HG02759 (cell line): ENCODE measurements around the gene VSX1.

Experiments
- ATAC-seq: cut with Tn5 transposase; IDR thresholded peaks from one replicate; pipeline ENCODE4 v1.9.1; 2021; ENCODE audit warnings: mild to moderate bottlenecking, moderate library complexity; ENCODE audit not compliant: unreplicated experiment

Gene VSX1

DNA sequence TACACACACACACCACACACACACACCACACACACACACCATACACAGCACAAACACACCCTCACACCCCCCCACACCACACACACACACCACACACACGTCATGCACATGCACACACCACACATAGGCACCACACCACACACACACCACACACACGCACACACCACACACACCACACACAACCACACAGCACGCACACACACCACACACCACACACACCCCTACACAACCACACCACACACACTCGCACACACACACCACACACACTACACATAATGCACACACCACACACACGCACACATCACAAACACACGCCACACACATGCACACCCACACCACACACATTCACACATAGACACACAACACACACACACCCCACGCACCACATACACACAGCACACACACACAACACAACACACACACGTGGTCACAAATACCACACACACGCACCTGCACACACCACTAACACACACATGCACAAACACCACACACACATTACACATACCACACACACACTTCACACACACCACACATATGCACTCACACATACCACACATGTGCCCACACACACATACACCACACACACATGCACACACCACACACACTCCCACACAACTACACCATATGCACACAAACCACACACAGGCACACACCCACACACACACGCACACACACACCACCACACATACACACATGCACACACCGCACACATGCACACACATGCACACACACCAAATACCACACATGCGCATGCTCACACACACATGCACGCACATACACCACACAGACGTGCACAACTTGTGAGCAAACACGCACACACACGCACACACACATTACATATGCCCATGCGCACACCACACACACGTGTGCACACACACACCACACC lies 14.6 kb downstream of the VSX1 start:
- ATAC-seq, result no peak

DNA sequence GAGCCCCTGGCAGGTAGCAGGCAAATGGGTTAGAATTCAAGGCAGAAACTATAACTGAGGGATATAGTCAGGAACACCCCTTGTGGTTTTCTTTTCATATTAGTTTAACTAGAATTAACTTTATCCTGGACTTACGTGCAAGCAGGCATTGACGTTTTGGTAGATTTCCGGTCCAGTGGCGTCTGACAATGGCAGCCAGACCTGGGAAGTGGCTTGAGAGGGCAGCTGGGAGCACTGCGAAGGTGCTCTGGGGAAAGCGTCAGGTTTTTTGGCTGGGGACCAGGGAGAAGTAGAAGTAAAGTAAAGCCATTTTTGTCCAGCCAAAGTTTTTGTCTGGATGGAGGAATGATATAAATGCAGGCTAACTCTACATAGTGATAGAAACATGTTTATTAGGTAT lies 15.6 kb downstream of the VSX1 start:
- no peak for ATAC-seq

GRCh38 chr20:25065625-25066338 lies 16.2 kb downstream of the VSX1 start:
- ATAC-seq, result peak; percentile 73

DNA sequence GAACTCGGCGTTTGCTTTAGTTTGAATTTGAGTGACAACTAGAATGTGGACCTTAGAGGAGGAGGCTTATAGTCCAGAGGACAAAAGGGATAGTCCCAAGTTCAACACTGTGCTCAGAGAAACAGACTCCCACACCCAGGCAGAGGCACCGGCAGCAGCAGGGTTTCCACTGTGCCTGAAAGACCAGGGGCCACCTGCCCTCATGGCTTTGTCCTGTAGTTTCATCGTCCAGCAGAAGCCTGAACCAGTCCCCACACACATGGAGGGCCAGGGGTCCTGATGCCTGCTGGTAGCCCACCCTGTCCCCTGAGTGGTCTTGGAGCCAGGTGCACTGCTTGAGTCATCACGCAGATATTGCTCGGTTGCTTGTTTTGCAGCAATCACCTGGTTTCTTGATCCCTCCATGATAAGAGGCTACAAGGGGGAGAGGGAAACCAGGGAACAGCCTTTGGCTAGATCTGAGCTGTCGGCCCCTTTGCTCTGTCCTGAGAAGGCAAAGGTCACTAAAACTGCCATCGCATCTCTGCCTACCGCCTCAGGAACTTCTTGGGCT lies 16.8 kb downstream of the VSX1 start:
- ATAC-seq, result no peak

DNA sequence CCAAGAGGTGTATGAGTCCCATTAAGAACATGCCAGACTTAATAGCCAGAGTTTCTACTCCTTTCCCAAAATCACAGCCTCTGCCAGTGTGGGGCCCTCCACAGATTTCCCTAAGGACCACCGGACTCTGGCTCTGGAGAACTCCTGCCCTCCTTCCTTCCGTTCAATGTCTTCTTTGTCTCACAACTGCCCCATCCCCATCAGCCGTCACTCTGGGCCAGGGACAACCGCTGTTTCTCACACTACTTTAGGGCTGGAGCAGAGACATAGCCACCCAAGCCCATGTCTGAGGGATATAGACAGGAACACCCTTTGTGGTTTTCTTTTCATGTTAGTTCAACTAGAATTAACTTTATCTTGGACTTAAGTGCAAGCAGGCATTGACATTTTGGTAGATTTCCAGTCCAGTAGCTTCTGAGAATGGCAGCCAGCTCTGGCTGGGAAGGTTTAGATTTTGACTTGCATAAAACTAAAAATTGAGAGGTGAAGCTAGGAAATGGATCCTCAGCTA lies 17.3 kb downstream of the VSX1 start:
- no peak for ATAC-seq

DNA sequence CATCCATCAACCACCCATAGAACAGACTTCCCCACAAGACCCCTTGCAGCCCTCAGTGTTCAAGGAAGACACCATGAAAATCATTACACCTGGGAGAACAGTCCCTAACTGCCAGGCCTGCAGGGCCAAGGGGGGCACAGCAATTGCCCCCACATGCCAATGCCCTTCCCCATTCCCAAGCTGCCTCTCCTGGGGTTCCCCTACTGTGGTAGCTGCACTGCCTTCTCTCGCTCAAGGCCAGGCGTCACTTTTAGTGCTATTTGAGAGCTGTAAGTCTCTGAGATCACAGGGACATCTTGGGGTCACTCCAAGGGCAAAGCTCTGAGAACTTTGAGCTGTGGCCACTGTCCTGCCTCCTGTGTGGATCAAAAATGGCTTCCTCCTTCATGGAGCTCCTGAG lies 18.0 kb downstream of the VSX1 start:
- ATAC-seq, result no peak

DNA sequence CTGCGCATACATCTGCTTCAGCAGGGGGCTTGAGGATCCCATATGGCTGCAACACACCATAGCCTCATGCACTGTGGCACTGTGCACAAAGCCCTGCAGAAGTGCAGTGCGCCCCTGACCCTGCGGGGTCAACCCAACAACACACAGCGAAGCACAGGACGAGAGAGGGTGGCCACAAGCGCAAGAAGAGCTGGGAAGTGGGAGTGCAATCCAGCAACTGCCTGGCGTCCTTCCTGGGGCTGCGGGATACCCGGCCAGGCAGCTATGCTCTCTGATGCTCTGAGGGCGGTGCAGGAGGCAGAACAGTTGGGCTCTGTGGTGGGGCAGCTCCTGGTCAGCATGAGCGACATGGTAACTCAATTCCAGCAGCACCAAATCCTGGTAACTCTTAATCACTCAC lies 18.4 kb downstream of the VSX1 start:
- ATAC-seq, result no peak

DNA sequence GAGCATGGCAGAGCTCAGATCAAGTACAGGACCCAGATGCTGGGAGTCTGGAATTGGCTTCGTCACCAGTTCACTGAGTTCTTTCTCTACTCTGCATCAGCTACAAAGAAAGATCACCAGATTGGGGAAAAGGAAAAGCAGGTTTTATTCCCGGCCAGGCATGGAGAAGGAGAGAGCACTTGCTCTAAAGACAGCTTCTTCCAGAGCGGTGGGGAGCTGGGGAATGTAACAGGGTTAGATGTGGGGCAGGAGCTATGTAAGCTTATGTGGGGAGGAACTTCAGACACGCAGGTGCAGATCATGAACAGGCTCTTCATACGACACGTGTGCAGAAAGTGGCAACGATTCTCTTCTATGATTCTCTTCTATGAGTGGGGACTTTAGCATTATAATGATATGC lies 19.1 kb downstream of the VSX1 start:
- ATAC-seq, result no peak

DNA sequence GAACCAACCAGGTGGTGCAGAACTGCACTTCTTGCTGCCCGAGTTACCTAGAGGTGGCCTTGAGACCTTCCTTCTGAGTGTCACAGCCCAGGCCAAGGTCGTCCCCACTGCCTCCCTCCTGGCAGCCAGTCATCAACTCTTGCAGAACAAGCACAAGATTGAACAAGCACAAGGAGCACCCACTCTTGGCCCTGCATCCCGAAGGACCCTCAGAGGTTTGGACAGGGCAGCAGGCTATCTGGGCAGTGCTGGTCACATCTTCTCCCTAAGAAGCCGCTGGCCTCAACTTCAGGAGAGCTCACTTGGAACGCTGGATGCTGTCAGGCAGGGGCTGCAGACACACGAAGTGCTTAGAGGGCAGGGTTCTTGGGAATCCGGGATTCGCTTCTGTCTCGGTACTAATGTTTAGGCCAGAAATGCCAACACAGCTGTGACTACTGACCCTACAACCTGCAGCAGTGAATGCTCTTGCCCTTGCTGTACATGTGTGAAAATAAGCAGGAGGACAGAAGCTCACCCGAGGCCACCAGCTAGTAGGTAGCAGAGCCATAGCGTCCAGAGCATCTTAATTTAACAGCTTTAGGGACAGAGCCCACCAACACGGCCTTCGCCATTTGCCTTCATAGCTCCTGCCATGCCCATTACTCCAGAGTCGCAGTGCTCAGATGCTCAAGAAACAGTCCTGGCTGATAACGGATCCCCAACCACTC lies 20.0 kb downstream of the VSX1 start:
- ATAC-seq, result no peak

DNA sequence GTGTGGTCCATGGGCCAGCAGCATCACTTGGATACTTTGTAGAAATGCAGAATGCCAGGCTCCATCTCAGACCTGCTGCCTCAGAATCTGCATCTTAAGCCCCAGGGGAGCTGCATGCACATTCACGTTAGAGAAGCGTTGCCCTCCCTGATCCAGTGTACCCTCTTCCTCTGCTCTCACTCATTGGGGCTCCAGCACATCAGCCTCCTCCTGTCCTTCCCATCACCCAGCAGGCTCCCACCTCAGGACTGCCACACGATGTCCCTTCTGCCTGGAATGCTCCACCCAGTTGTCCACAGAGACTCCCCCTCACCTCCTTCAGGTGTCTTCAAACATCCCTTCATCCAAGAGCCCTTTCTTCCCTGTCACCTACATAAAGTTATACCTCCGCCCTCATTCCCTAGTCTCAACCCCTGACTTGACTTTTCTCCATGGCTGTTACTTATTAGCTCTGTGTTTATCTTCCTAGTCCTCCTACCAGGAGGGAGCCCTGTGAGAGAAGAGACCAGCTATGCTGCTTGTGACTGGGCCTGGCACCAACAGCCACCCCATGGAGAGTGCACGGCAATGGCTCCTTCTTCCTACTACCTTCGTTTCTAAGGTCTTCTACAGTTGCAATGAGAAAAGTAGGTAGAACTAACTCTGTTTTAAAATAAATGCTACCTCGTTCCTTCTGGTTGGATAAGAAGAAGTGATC lies 20.7 kb downstream of the VSX1 start:
- ATAC-seq, result no peak

DNA sequence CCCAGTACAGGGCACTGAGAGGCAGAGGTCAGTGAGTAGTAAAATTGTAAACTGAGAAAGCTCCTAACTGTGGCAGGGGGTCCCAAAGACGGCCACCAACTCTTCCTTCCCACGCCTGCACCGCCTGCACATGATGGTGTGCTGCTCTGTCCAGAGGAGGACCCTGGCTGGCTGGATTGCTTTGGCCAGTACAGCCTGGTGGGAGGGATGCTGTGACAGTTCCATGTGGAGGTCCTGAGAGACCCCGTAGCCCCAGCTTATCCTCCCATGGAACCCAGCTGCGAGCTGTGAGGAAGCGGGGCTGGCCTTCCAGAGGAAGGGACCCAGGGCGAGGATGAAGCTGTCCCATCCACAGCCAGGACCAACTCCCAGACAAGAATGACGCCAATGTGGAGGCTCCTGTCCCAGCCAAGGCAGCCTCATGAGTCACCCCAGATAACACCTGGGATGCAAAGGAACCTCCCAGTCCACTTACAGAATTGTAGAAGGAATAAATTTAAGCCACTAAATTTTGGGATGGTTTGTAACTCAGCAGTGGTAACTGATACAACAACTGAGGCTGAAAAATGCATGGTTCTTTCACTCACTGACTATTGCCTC lies 22.0 kb downstream of the VSX1 start:
- ATAC-seq, result no peak

DNA sequence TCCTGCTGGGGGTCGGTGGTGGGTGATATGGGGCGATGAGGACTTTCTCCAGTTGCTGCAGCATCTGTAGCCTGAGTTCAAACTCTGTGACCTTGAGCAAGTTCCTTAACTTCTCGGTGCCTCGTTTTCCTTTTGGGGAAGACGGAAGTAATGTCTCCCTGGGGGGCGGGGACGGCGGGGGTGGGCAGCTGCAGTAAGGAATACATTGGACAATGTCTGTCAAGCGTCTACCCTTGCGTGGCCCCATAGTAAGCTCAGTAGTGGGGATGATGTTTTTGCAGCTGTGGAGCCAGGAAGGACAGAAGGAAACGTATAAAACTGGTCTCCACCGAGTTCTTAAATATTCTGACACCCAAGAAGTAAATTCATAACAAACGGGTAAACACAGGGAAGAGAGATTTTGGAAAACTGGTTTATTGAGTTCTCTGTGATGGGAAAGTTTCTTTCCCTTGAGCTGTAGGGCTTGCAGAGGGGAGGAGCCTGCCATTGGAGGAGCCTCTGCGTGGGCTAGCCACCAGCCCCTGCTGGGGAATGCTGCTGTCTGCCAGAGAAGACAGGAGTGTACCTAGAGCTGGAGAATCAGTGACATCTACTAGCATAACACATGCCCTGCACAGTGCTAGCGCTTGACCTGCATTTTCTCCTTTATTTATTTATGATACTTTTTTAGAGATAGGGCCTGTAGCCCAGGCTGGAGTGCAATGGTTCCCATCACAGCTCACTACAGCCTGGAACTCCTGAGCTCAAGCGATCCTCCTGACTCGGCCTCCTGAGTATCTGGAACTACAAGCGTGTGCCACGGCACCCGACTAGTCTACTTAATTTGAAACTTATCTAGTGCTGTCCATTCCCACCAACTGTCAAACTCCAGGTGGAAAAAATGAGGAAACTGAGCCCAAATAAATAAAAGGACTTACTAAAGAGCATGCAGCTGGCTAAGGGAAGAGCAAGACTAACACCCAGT lies 22.8 kb downstream of the VSX1 start:
- no peak for ATAC-seq

- peak; percentile 65 for ATAC-seq
Observed at GRCh38 chr20:25058051-25058846, 23.7 kb downstream of the VSX1 start, which contains the start of gene ACSS1. Gene ACSS1, minus strand, starts transcription at chr20:25058139. Its CDS starts 37 bp downstream, at chr20:25058102.

- peak; percentile 34 for ATAC-seq
Observed at GRCh38 chr20:25057234-25058050, 24.5 kb downstream of the VSX1 start.

GRCh38 chr20:25056690-25057233 lies 25.2 kb downstream of the VSX1 start:
- ATAC-seq, result no peak

DNA sequence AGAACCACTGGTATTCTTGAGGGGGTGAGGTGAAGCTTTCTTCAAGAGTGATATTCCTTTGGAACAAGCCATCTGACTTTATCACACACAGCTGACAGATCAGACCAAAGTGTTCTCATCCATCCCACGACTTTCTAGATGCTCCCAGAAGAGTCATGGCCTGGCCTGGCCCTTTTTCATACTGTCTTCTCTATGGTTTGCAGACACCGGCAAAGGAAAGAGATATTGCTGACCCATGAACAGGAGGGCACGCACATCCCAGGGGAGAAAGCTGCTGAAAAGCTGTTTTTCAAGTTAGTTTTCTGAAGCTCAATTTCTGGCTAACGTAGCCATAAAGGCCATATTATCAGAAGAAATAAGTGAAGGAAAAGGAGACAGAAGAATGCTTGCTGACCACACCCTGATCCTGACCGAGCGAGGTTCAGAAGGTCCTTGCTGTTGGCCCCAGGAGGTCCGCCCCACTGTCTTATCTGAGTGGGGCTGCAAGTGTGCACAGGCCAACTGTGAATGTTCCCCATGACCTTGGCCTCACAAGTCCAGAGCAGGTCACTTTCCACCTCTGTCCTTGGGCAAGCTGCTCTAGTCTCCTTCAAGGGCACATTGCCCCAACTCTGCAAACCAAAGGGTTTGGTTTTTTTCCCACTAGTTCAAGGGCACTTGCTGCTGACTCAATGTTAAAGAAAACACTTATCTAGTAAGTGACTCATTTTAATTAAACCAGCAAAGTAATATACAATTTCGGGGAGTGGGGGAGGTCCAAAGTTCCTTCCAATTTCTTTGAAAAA lies 26.0 kb downstream of the VSX1 start:
- no peak for ATAC-seq
